ENCODE measurements around the gene ATF6. TPM values are rescaled to one million over a fixed set of nuclear protein-coding genes. Genes with fewer than 3 reads are reported as not detected.

The ATF6 gene
- total RNA-seq, 1 experiment from 2014 or later: 16.4 TPM

- Histone ChIP-seq H3K4me1 (ENCODE audit: control insufficient read depth, insufficient read depth, low read length) (no peaks in the 10 kb centered on the region), H3K27ac (ENCODE audit: low read length) (no peak overlapping the region), H3K4me3 (ENCODE audit: low read depth in 2 of 2, low read length in 2 of 2) (no peak overlapping the region), H3K36me3 (ENCODE audit: control insufficient read depth, insufficient read depth, low read length) (no peaks in the 10 kb centered on the region; the same call in 1 of the 2 replicates), H3K9me3 (ENCODE audit: control insufficient read depth, insufficient read depth, low read depth, low read length) (no peaks in the 10 kb centered on the region), H3K27me3 (ENCODE audit: control insufficient read depth, insufficient read depth, low read length) (no peaks in the 10 kb centered on the region)
- intact Hi-C loops (cut with micrococcal nuclease; ENCODE audit: unreplicated experiment) (no loop called here), in situ Hi-C loops (cut with HindIII; ENCODE audit: low pct_unique_long_range_greater_than_20kb, low sequenced_read_pairs) (no loop called here)
- no peak for DNase-seq (ENCODE audit: low read depth, low spot score)
- no peak for TF ChIP-seq TCF7L2 (IDR thresholded peaks at IDR 0.05; ENCODE audit: low read depth, low read length)
- TF ChIP-seq CTCF (IDR thresholded peaks at IDR 0.05): no peak
- no peak for TF ChIP-seq SIN3A (IDR thresholded peaks at IDR 0.05; ENCODE audit: borderline replicate concordance, insufficient read depth, low read depth, low read length)
- TF ChIP-seq POLR2AphosphoS5 (IDR thresholded peaks at IDR 0.05; ENCODE audit: low read depth, low read length): no peak
- TF ChIP-seq, protein P1, sequence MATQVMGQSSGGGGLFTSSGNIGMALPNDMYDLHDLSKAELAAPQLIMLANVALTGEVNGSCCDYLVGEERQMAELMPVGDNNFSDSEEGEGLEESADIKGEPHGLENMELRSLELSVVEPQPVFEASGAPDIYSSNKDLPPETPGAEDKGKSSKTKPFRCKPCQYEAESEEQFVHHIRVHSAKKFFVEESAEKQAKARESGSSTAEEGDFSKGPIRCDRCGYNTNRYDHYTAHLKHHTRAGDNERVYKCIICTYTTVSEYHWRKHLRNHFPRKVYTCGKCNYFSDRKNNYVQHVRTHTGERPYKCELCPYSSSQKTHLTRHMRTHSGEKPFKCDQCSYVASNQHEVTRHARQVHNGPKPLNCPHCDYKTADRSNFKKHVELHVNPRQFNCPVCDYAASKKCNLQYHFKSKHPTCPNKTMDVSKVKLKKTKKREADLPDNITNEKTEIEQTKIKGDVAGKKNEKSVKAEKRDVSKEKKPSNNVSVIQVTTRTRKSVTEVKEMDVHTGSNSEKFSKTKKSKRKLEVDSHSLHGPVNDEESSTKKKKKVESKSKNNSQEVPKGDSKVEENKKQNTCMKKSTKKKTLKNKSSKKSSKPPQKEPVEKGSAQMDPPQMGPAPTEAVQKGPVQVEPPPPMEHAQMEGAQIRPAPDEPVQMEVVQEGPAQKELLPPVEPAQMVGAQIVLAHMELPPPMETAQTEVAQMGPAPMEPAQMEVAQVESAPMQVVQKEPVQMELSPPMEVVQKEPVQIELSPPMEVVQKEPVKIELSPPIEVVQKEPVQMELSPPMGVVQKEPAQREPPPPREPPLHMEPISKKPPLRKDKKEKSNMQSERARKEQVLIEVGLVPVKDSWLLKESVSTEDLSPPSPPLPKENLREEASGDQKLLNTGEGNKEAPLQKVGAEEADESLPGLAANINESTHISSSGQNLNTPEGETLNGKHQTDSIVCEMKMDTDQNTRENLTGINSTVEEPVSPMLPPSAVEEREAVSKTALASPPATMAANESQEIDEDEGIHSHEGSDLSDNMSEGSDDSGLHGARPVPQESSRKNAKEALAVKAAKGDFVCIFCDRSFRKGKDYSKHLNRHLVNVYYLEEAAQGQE (IDR thresholded peaks at IDR 0.05; ENCODE audit: insufficient read depth in 1 of 2, low read depth in 2 of 2, low read length in 1 of 2): no peak
- ATAC-seq: no peak
- no TSS peak for BruUV-seq (replicated peaks)
- CTCF ChIA-PET: no interaction called here
- POLR2A ChIA-PET: interaction anchor here (0.5 to 0.7 kb wide), 2 partner anchors 124 to 519 kb away, joined by 3 to 6 read pairs; no protein-coding TSS in a partner anchor
Observed at GRCh38 chr1:161855260-161855659, 89.1 kb downstream of the ATF6 start.

DNA sequence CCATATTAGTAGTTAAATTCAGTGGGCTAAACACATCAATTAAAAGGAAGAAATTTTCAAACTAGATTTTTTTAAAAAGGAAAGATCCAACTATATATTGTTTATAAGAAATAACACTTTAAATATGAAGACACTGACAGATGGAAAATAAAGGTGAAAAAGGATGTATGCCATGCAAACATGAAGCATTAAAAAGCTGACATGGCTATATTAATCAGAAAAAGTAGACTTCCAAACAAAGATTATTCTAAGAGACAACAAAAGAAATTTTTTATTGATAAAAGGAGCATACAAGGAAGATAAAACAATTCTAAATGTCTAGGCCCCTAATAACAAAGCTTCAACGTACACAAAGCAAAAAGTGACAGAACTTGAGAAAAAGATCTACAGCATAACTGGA, 92.2 kb downstream of the ATF6 start:
- ChIA-PET POLR2A (no interaction called here), CTCF (no interaction called here)
- Histone ChIP-seq H3K27ac (ENCODE audit: low read length) (no peak overlapping the region), H3K9me3 (ENCODE audit: control insufficient read depth, insufficient read depth, low read depth, low read length) (no peaks in the 10 kb centered on the region), H3K4me3 (ENCODE audit: low read depth in 2 of 2, low read length in 2 of 2) (no peak overlapping the region), H3K4me1 (ENCODE audit: control insufficient read depth, insufficient read depth, low read length) (no peaks in the 10 kb centered on the region), H3K27me3 (ENCODE audit: control insufficient read depth, insufficient read depth, low read length) (no peaks in the 10 kb centered on the region), H3K36me3 (ENCODE audit: control insufficient read depth, insufficient read depth, low read length) (no peaks in the 10 kb centered on the region; the same call in 1 of the 2 replicates)
- no peak for ATAC-seq
- no TSS peak for BruUV-seq (replicated peaks)
- intact Hi-C loops (cut with micrococcal nuclease; ENCODE audit: unreplicated experiment): no loop called here
- DNase-seq (ENCODE audit: low read depth, low spot score): no peak
- in situ Hi-C loops (cut with HindIII; ENCODE audit: low pct_unique_long_range_greater_than_20kb, low sequenced_read_pairs): no loop called here
- TF ChIP-seq POLR2AphosphoS5 (IDR thresholded peaks at IDR 0.05; ENCODE audit: low read depth, low read length) (no peak), SIN3A (IDR thresholded peaks at IDR 0.05; ENCODE audit: borderline replicate concordance, insufficient read depth, low read depth, low read length) (no peak), TCF7L2 (IDR thresholded peaks at IDR 0.05; ENCODE audit: low read depth, low read length) (no peak), CTCF (IDR thresholded peaks at IDR 0.05) (no peak)
- TF ChIP-seq, protein P1 (IDR thresholded peaks at IDR 0.05; ENCODE audit: insufficient read depth in 1 of 2, low read depth in 2 of 2, low read length in 1 of 2): no peak

Data from Panc1 (cell line).